GM19467 (cell line): Measurements from ENCODE around the gene CASTOR2.
"Not testable (repeated sequence)": the region's sequence is repeated elsewhere in the genome, so short reads cannot be mapped to it uniquely, and the experiment has no call there.

Source experiments
- ATAC-seq: cut with Tn5 transposase; IDR thresholded peaks from one replicate; pipeline ENCODE4 v1.9.1; 2021; ENCODE audit warnings: mild to moderate bottlenecking, moderate library complexity; ENCODE audit not compliant: unreplicated experiment

The CASTOR2 gene

DNA sequence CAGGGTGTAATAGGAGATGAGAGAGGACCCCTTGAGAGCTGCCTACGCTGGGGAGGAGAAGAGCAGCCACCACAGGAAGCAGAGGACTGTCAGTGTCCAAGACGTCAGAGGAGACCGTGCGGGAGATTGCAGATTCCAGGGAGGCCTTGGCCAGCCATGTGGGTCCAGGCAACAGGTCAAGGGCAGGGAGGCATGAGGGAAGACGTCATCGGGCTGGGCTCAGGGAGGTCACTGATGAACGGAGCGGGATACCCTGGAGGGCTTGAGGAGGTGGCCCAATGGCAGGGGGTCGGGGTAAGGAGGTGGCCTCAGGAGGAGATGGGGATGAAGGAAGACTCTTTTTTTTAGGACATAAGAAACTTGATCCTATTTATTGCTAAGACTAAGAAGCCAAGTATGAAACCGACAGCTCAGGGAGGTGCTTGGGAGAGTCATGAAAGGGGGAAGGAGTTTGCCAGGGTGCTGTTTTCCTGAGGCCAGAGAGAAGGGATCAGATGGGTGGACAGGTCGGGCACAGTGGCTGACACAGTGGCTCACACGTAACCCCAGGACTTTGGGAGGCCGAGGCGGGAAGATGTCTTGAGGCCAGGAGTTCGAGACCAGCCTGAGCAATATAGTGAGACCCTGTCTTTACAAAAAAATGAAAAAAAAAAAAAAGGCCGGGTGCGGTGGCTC, 30.5 kb downstream of the CASTOR2 start:
- ATAC-seq, result not testable (repeated sequence)

DNA sequence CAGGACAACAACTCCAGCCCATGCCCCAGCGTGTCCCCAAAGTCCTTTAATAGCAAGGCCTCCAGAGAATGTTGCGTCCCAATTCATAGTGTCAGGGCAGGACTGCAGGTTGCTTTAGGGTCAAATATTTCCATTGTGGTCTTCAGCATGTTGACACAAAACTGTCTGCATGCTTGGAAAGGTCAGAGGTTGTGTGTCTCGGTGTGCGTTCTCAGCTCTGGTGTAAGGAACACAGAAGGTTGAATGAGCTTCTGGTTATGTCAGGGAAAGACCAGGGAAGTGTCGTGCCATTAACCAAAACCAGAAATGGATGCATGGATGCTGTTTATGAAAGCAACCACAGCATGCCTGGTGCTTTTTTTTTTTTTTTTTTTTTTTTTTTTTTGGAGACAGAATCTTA, 31.9 kb downstream of the CASTOR2 start:
- not testable (repeated sequence) for ATAC-seq

DNA sequence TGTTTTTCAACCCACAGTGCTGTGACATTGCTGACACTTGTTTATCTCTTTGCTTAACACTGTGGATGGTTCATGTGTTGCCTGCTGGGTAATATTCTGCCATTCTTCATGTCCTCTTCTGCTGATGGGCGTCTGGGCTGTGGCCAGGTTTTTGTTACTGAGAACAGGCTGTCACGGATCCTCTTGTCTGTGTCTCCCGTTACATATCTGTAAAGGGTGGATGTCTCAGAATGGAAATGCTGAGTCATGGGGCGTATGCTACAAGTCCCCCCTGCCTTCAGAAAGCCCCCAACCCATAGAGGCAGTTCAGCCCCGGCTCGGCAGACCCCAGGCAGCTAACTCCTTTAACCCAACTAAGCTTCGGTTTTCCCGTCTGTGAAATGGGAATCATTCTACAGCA, 33.3 kb downstream of the CASTOR2 start:
- ATAC-seq, result not testable (repeated sequence)

DNA sequence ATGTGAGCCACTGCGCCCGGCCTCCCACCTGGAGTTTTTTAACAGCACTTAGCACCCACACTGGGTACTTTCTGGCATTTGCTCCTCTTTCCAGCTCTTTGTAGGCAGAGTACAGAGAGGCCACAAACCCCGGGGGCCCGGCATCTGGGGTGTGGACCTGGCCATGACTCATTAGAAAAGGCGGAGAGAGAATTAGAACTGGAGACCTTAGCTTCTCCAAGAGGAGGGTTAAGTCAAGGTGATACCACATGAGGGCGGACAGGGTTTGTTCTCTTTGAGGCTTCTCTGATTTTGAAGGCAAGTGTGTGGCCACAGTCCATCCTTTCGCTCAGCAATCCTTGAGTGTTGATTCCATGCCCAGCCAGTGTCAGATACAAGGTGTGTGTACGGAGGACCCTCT, 36.9 kb downstream of the CASTOR2 start:
- ATAC-seq, result not testable (repeated sequence)

DNA sequence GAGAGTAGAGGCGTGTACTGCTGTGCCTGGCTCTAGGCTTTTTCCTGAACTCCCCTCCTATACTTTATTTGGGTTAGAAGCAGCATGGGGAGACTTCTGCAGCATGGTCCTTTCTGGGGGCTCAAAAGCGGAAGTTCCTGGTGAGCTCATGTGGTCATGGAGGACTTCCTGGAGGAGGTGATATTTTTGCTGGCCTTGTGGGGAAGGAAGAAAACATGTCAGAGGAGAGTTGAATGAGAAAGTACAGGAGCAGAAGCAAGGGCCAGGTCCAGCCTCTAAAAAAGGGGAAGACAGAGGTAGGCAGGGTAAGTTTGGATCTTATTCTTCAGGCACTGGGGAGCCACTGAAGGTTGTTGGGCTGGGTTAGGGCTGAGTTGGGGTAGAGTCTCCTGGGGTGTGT, 45.5 kb downstream of the CASTOR2 start:
- ATAC-seq, result no peak

DNA sequence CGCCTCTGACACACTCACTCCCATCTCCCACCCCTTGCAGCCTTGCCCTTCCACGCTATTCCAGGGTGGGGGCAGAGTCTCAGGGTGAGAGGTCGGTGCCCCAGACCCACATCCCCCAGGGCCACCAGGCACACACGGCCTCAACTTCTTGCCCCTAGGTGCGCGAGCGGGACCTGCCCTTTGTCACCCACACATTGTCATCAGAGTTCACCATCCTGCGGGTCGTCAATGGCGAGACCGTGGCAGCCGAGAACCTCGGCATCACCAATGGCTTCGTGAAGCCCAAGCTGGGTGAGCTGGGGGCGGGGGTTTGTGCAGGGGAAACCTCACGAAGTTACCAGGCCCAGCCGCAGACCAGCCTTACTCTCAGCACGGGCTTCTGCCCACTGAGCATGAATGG, 53.3 kb downstream of the CASTOR2 start:
- no peak for ATAC-seq

DNA sequence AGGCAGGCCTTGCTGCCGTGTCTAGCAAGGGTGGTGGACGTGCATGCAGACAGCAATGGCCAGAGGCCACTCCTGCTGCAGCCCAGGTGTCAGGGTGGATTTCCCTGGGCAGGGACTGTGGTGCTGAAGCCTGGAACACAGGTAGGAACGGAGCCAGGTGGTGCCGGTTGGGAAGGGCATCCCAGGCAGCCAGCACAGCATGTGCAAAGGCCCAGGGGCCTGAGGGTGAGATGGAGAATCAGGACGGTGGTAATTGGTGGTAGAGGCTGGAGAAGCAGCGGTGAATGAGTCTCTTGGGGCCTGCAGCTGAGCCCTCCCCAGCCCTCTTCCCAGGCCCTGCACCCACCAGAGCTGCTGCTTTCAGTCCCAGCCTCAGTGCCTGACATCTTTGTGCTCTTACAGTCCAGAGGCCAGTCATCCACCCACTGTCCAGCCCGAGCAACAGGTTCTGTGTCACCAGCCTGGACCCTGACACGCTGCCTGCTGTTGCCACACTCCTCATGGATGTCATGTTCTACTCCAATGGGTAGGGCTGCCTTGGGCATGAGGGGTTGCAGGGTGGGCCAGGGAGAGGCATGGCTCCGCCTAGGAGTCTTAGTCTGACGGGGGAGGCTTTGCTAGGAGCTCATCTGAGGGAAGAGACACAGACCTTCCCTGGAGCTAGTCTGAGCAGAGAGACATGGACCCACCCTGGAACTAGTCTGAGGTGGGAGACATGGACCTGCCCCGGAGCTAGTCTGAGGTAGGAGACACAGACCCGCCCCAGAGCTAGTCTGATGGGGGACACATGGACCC, 54.3 kb downstream of the CASTOR2 start:
- ATAC-seq, result no peak

DNA sequence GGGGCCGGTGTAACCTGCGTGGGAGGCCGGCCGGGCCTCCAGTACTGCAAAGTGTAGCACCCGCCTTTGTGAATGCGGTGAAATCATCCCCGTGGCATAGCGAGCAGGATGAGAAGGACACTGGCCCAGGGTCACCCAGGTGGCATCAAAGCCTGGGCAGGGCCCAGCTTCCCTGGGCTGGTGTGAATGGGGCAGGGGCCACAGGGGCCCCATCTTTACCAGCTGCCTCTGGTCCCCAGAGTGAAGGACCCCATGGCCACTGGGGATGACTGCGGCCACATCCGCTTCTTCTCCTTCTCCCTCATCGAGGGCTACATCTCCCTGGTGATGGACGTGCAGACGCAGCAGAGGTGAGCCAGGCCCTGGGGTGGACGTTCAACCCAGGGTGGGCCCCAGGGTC, 55.3 kb downstream of the CASTOR2 start:
- ATAC-seq, result no peak

DNA sequence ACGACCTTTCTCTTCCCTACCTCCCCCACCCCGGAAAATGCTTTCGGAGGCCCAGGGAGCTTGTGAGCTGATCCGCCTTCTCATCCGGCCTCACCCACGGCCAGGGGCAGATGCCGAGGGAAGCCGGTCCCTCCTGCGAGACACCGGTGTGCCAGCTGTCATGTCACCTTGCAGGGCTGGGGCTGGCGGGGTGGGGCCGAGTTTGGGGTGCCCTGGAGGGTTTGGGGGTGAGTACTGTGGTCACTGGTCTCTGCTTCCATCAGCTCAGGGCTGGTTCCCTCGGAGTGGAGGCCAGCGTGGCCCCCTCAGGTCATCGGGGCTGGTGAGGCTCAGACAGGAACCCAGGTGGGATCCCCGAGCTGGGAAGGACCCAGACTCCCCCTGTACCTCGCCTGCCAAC, 60.4 kb downstream of the CASTOR2 start:
- no peak for ATAC-seq

DNA sequence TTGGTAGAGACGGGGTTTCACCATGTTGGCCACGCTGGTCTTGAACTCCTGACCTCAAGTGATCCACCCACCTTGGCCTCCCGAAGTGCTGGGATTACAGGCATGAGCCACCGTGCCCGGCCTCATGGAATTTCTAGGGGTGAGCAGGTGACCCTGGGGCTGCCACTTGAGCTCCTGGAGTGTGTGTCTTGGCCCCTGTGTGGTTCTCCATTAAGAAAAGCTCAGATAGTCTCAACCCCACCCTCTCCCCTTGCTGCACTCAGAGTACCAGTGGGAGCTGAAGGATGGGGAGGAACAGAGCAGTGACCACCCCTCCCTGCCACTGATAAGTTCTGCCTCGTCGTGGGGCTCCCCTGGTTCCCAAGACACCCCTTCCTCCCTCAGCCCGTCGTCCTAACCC, 63.8 kb downstream of the CASTOR2 start:
- no peak for ATAC-seq

DNA sequence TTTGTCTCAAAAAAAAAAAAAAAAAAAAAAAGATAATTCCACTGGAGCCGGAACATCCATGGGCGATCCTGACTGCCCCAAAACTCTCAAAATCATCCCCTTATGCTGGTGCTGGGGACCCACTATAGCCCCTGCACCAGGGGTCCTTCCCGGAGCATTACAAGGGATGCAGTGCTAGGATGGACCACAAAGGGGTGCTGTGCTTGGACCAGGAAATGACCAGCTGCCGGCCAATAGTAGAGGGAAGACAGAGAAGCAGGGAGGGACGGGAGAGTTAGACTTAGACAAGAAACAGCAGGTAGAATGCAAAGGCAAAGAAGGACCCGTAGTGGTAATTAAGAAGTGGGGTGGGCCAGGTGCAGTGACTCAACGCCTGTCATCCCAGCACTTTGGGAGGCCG, 68.6 kb downstream of the CASTOR2 start:
- ATAC-seq, result no peak

DNA sequence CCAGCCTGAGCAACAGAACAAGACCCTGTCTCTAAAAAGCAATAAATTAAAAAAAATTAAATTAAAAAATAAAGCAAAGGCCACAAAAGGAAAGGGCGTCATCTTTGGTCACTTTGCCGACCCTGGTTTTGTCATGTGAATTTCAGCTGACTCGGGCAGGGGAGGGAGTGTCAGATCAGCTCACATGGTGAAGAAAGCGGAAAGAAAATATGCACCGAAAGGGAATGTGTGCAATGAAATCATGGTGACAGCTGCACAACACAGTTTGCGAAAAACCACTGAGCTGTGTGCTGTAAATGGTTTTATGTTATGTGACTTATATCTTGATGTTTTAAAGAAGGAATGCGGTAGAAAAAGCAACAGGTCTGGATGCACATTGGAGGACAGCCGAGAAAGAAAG, 69.3 kb downstream of the CASTOR2 start:
- ATAC-seq, result no peak

DNA sequence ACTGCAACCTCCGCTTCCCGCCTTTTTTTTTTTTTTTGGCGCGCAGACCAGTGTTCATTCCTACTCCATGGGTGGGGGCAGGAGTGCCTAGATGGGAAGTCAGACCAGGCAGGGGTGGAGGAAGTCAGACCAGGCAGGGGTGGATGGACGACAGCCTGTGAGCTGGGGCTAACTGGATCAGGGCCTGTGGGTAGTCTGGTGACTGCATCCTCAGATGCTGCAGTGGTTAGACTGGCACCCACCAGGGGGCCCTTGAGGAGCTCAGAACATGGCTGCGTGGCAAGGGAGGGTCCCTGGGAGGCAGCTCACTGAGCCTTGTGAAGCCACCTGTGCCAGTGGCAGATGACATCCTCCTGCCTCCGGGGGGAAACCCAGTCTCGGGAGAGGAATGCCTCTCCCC, 74.0 kb downstream of the CASTOR2 start:
- no peak for ATAC-seq

DNA sequence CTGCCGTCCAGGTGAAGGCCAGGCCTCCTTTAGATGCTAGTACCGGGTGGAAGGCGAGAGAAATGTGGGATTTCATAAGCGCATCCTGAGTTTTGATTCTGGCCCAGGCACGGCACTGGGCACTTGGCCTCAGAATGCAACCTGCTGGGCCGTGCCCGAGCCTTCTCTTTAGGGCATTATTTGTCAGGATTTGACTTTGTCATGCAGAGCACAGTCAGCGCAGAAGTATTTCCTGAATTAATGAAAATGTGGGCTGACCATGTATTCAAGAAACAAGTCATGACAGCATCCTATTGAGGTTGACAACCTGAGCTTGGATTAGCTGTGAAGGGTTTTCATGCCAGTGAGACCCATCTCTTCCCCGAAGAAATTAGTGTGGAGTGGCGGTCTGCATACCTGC, 74.7 kb downstream of the CASTOR2 start:
- no peak for ATAC-seq

DNA sequence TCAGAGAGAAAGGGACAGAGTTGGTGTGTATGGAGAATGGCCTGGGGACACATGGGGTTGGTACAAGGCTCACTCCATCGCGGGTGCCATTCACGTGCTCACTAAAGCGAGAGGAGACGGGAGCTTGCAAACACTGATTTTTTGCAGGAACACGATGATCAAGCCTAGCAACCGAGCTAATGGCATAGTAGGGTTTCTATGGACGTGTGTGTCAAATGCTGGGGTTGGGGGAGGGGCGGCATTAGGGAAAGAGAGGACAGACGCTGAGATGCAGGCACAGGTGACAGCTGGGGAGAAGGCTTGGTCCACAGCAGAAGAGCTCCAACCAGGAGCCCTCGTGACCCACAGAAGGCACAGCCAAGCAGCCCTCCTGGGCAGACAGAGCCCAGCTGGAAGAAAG, 75.2 kb downstream of the CASTOR2 start:
- ATAC-seq, result no peak

DNA sequence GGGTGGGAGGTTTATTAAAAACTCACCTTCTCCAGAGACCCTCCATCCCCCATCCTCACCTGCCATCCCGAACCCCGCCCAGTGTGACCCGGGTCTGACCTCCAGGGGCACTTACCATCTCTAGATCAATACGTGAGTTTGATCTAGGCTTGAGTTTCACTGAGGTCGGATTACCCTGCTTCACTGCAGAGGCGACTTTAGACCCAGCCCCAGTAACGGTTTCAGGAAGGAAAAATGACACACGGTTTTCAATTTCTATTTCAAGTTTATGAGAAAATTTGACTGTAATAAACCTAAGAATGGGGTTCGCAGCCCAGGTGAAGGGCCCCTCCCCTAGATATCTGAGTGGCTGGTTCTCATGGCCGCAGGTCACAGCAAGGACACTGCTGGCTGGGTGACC, 76.0 kb downstream of the CASTOR2 start:
- no peak for ATAC-seq

DNA sequence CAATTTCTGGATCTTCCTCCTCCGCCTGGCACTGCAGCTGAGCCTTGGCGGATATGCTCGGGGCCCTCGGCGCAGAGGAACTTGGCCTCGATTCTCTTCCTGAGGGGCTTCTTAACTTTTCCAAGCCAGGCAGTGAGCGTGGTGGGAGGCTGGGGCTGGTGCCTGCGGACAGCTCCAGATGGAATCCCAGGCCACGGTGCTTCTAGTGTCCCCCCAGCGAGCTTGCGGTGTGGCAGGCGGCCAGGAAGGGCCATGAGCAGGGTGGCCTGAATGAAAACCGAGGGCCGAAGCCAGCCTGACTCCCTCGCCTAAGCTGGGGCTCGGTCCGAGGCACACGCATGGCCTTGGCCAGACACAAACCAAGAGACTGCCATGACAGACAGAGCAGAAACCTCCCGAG, 77.8 kb downstream of the CASTOR2 start:
- ATAC-seq, result no peak

DNA sequence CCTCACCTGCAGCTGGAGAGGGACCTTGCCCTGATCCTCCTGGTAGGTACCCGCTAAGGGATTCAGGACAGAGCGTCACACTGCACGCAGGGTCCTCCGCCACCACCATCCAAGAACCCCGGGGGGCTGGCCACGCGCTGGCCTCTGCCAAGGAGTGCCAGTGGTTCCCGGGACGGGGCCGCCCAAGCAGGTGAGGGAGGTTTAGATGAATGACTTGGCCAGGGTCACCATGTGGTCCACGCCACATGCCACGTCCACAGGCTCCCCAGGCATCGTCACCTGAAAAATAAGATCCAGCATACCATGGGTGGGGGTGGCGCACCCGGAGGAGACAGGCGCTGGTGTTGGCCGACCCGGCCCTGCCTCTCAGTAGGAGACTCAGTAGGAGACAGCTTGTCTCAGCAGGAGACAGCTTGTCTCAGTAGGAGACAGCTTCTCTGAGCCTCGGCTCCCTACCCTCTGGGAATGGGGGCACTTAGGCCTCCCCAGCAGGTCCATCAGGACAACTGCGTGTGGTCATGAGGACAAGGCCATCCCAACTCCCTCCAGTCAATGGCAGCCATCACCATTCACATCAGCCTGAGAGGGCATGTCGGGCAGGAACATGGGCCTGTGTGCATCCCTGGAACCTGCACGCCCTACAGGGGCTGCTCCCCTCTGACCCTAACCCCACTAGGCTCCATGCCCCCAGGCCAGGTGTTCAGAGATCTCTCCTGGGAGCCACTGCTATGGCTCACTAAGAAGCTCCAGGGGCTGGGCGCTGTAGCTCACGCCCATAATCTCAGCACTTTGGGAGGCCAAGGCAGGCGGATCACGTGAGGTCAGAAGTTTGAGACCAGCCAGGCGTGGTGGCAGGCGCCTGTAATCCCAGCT, 78.6 kb downstream of the CASTOR2 start:
- no peak for ATAC-seq

DNA sequence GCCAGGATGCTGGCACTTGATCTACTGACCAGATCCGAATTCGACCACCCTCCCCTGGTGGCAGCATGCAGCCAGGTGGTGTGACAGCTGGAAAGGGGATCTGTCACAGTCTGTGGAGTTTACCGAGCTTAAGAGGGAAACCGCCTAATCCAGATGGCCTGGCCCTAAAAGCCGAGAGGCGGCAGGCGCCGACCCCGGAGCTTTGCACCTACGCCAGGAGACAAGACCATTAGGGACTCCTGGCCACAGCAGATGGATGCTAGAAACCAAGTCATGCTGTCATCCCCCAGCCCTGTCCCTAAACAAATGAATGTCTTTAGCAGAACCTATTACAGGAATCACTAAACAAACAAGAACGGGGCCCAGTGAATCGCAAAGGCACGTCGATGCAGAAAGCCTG, 81.4 kb downstream of the CASTOR2 start:
- no peak for ATAC-seq

DNA sequence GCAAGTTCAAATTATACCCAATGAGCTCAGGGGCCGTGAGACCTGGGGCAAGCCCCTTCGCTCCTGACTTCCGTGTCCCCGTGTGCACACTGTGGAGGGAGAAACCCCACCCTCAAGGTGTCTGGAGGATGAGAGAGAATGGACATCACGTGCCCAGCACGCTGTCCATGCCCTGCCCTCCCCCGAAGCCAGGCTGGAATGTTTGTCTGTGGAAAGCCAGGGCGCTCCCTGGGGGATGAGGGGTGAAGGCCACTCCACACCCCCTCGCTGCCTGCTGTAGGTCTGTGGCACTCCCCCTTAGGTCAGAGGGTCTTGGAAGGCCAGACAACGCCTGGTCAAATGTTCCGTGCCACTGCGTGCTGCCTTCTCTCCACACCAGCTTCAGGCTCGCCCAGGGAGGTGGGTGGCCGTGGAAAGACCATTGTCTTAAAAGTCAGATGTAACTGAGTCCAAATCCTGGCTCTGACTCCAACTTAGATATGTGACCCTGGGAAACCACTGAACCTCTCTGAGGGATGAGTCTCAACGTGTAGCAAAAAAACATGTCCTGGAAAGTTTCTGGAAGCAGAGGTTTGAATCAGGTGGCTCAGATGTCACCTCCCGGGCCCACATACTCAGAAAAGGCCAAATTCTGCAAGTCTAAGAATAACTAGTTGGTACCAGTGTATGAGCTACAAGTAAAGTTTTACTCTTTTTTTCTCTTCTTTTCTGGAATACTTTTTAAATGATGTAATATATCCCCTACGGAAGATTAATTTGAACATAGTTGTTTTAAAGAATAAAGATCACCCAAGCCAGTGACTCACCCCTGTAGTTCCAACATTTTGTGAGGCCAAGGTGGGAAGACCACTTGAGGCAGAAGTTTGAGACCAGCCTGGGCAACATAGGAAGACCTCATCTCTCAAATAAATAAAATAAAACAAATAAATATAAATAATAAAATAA, 84.2 kb downstream of the CASTOR2 start:
- ATAC-seq, result no peak

DNA sequence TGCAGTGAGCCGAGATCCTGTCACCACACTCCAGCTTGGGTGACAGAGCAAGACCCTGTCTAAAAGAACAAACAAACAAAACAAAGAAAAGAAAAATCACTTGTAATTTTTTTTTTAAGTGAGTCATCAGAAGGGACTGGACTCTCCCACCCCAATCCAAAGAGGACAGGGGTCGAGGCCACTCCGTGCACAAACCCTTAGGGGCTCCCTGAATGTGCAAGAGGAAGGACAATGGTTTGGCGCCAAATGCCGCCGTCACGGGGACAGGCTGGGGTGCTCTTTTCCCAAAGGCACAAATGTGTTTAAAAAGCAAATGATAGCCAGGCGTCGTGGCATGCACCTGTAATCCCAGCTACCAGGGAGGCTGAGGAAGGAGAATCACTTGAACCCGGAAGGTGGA, 85.3 kb downstream of the CASTOR2 start:
- no peak for ATAC-seq
